ENCODE measurements around the gene SLC35E1.
"Not testable (repeated sequence)": the region's sequence is repeated elsewhere in the genome, so short reads cannot be mapped to it uniquely, and the experiment has no call there.

DNA sequence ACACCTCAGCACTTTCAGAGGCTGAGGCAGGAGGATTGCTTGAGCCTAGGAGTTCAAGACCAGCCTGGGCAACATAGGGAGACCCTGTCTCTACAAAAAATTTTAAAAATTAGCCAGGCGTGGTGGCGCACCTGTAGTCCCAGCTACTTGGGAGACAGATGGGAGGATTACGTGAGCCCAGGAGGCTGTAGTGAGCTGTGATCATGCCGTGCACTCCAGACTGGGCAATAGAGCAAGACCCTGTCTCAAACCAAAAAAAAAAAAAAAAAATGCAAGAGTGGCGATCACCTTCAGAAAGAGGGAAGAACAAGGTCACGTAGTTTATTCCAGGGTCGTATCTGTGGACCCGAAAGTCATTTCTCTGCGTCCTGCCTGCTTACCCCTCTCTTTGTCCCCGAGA lies 59.6 kb downstream of the SLC35E1 start:
- not testable (repeated sequence) for TF ChIP-seq CTCF (conservative IDR thresholded peaks at IDR 0.05; ENCODE audit: low read depth, low read length); EZH2 (IDR thresholded peaks at IDR 0.05; ENCODE audit: borderline replicate concordance, low read depth, low read length, poor library complexity, severe bottlenecking)
